Sigmoid colon (tissue), 7 donors: ENCODE measurements around the gene WTAP. TPM values are rescaled to one million over a fixed set of nuclear protein-coding genes. Genes with fewer than 3 reads are reported as not detected.

Experiments used
- DNase-seq: peaks from one replicate; pipeline ENCODE4 v3.0.0-alpha.2; 2019
- H3K27ac ChIP-seq, 4 donors: fragments of 200-600 bp; sonication (generic); one replicate each; pipeline ENCODE4 v1.5.1; 2016 to 2019; ENCODE audit warnings: mild to moderate bottlenecking in 1 of 4
- H3K27me3 ChIP-seq, 3 donors: fragments of 200-600 bp; sonication (generic); one replicate each; pipeline ENCODE4 v1.5.1; 2019; ENCODE audit warnings: mild to moderate bottlenecking in 1 of 3
- H3K36me3 ChIP-seq, 4 donors: fragments of 200-600 bp; sonication (generic); one replicate each; pipeline ENCODE4 v1.5.1; 2016 to 2019
- H3K4me1 ChIP-seq, 4 donors: fragments of 200-600 bp; sonication (generic); one replicate each; pipeline ENCODE4 v1.5.1; 2017 to 2019
- H3K4me3 ChIP-seq, 4 donors: fragments of 200-600 bp; sonication (generic); one replicate each; pipeline ENCODE4 v1.5.1; 2017 to 2019; ENCODE audit warnings: mild to moderate bottlenecking in 2 of 4, moderate library complexity in 1 of 4
- H3K9me3 ChIP-seq, 4 donors: fragments of 200-600 bp in 3 of 4; sonication (generic) in 3 of 4; one replicate each; pipeline versions ENCODE4 v1.5.1 to v1.6.1; 2013 to 2019
- EP300 ChIP-seq, 4 donors: sonication (generic); formaldehyde crosslinking; IDR thresholded peaks; one replicate each; pipeline ENCODE4 v1.6.1; 2017; ENCODE audit warnings: antibody characterized with exemption in 4 of 4
- POLR2A ChIP-seq, 2 donors: fragments of 450-650 bp; IDR thresholded peaks; one replicate each; pipeline ENCODE4 v1.6.1; 2016; ENCODE audit warnings: antibody characterized with exemption in 2 of 2, mild to moderate bottlenecking in 2 of 2, moderate library complexity in 2 of 2
- POLR2AphosphoS5 ChIP-seq, 4 donors: sonication (generic); formaldehyde crosslinking; IDR thresholded peaks; one replicate each; pipeline ENCODE4 v1.6.1; 2017; ENCODE audit warnings: antibody characterized with exemption in 4 of 4
- WGBS, 2 donors: extraction: QIAGEN DNeasy Blood & Tissue Kit; methylation state at CpG; one replicate each; pipeline ENCODE4 v1.1.7; 2013; 5-methylcytosine and 5-hydroxymethylcytosine counted together
- intact Hi-C: fragments of 100-400 bp; cut with DNase I; formaldehyde crosslinking; loops from one replicate; pipeline ENCODE4 v1.15.1; 2023
- polyA plus RNA-seq, 3 donors: library from polyadenylated mRNA; stranded (reverse); fragments of 200-250 nt; gene quantifications; one replicate each; pipeline ENCODE4 v1.2.3, GENCODE V29; 2013
- small RNA-seq, 3 donors: library from RNA; depleted of rRNA; stranded (forward); fragments of <200 nt; gene quantifications; one replicate each; pipeline ENCODE3, GENCODE V24; 2016
- total RNA-seq, 4 donors: library from RNA; depleted of rRNA; stranded (reverse); fragments of >200 nt; gene quantifications; one replicate each; pipeline ENCODE4 v1.1.0, GENCODE V29; 2016
- TF ChIP-seq, protein P1 (sequence below), 4 experiments: fragments of 450-650 bp in 3 of 4; fragments of 200-600 bp in 1 of 4; IDR thresholded peaks; one replicate each; pipeline ENCODE4 v1.5.1; 2016 to 2019; ENCODE audit warnings: antibody characterized with exemption in 4 of 4, mild to moderate bottlenecking in 3 of 4, moderate library complexity in 2 of 4
- donor health status: healthy with polysubstance abuse.
- donor health status: Bipolar disorder and iron deficiency.
- donor health status: healthy.

WTAP gene
- total and polyA plus RNA-seq, 7 donors: 55.9 to 93.8 (median 71.7) TPM

DNA sequence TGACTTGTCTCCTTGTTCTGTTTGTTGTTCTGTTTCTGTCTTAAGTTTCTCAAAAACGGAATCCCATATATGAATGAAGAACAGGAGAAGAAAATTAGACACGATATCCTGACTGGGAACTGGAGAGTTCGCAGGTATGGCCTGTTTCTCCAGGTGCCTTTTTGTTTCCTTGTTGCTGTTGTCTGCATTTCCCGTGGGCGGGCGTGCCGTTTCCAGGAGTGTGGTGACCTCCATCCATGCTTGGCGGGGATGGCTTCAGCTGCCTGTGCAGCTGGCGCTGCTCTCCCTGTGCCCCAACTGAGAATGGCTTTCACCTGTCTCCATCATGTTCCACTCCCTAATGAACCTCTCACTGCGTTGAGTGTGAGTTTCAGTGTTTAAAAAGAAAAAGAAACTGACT, 77.2 kb downstream of the WTAP start:
- TF ChIP-seq POLR2AphosphoS5 (IDR thresholded peaks at IDR 0.05) (no peak), EP300 (IDR thresholded peaks at IDR 0.05) (no peak), POLR2A (IDR thresholded peaks at IDR 0.05) (no peak)
- TF ChIP-seq, protein P1, sequence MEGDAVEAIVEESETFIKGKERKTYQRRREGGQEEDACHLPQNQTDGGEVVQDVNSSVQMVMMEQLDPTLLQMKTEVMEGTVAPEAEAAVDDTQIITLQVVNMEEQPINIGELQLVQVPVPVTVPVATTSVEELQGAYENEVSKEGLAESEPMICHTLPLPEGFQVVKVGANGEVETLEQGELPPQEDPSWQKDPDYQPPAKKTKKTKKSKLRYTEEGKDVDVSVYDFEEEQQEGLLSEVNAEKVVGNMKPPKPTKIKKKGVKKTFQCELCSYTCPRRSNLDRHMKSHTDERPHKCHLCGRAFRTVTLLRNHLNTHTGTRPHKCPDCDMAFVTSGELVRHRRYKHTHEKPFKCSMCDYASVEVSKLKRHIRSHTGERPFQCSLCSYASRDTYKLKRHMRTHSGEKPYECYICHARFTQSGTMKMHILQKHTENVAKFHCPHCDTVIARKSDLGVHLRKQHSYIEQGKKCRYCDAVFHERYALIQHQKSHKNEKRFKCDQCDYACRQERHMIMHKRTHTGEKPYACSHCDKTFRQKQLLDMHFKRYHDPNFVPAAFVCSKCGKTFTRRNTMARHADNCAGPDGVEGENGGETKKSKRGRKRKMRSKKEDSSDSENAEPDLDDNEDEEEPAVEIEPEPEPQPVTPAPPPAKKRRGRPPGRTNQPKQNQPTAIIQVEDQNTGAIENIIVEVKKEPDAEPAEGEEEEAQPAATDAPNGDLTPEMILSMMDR (IDR thresholded peaks at IDR 0.05): no peak
- Histone ChIP-seq H3K4me1 (no peaks in the 10 kb centered on the region), H3K9me3 (no peaks in the 10 kb centered on the region), H3K27ac (no peak overlapping the region), H3K36me3 (peaks cover 0 to 12% (median 3%) of the 10 kb centered on the region in 4 donors), H3K27me3 (no peaks in the 10 kb centered on the region), H3K4me3 (no peak overlapping the region)
- intact Hi-C loops: no loop called here
- WGBS, 2 donors: 23 to 68% methylated on average over 10 of the region's 10 CpGs
- DNase-seq: no peak

DNA sequence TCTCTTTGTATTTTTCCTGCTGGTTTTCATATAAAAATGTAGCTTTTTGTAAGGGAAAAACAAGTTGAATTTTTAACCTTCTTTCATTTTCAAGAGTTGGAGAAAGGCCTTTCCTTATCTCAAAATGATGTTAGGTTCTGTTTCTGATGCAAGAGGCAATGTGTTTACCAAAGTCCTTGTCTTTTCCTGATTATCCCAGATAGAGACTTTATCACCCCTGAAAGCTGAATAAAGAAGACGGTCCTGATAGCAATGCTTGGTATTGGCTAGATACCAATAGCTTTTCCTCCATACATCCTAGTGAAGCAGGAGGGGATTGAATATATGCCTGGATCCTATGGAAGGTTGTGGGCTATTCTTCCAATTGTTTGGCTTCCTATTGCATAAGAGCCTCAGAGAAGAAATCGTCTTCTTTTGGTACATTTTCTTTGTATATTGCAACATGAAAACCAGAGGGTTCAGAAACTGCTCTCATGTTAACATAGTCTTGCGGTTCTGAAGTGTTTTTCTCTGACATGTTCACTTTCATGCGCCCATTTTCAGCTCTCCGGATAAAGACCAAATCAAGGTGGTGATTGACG, 78.2 kb downstream of the WTAP start:
- no peaks in the 10 kb centered on the region for H3K4me1 ChIP-seq
- H3K9me3 ChIP-seq: no peaks in the 10 kb centered on the region
- no peak overlapping the region for H3K4me3 ChIP-seq
- H3K27ac ChIP-seq: no peak overlapping the region
- intact Hi-C loops: no loop called here
- no peaks in the 10 kb centered on the region for H3K27me3 ChIP-seq
- WGBS, 2 donors: 90 to 94% methylated on average over 6 of the region's 6 CpGs
- no peak for DNase-seq
- TF ChIP-seq POLR2A (IDR thresholded peaks at IDR 0.05): no peak
- TF ChIP-seq EP300 (IDR thresholded peaks at IDR 0.05): no peak
- no peak for TF ChIP-seq POLR2AphosphoS5 (IDR thresholded peaks at IDR 0.05)
- TF ChIP-seq, protein P1 (IDR thresholded peaks at IDR 0.05): no peak
- H3K36me3 ChIP-seq: peaks cover 0 to 4% (median 0%) of the 10 kb centered on the region in 4 donors

Small RNA genes lying within 50 kb of the gene (small RNA-seq; reads per million reads assigned to genes)
- gene RNU4ATAC18P (0 reads per million in 3 donors), gene SNORA20 (29.7 to 93.8 (median 59.0) reads per million in 3 donors), gene SNORA29 (0 reads per million in 3 donors)

Other genes with a start within 250 kb of the WTAP start
- 1,000 to 10,000 TPM in 1 of 4 donors, 100 to 1,000 TPM in 3; 171 to 1,498 (median 369) TPM for gene SOD2, start 34.3 kb upstream of the WTAP start, total RNA-seq
- gene SOD2, start 34.3 kb upstream of the WTAP start, polyA plus RNA-seq: 100 to 1,000 TPM; 221 to 631 (median 247) TPM
- 10 to 100 TPM in 1 of 4 donors, 1 to 10 TPM in 3; 4.1 to 12.1 (median 5.2) TPM for gene ACAT2, start 34.5 kb downstream of the WTAP start, total RNA-seq
- 10 to 100 TPM; 42.0 to 85.1 (median 79.3) TPM for gene ACAT2, start 34.5 kb downstream of the WTAP start, polyA plus RNA-seq
- gene TCP1, start 62.1 kb downstream of the WTAP start, total RNA-seq: 100 to 1,000 TPM; 117 to 123 (median 119) TPM
- gene TCP1, start 62.1 kb downstream of the WTAP start, polyA plus RNA-seq: 100 to 1,000 TPM in 2 of 3 donors, 10 to 100 TPM in 1; 88.9 to 130 (median 114) TPM
- gene MRPL18, start 63.0 kb downstream of the WTAP start, total RNA-seq: 100 to 1,000 TPM in 1 of 4 donors, 10 to 100 TPM in 3; 61.6 to 115 (median 86.3) TPM
- 10 to 100 TPM; 84.7 to 96.1 (median 92.0) TPM for gene MRPL18, start 63.0 kb downstream of the WTAP start, polyA plus RNA-seq
- 1 to 10 TPM in 1 of 4 donors, under 1 TPM in 1, not detected in 2; 0.71 to 1.1 TPM for gene PNLDC1, start 72.8 kb downstream of the WTAP start, total RNA-seq
- gene PNLDC1, start 72.8 kb downstream of the WTAP start, polyA plus RNA-seq: under 1 TPM in 1 of 3 donors, not detected in 2; 0.13 TPM
- gene MAS1, start 163.5 kb downstream of the WTAP start, total RNA-seq: not detected
- under 1 TPM in 1 of 3 donors, not detected in 2; under 0.01 TPM for gene MAS1, start 163.5 kb downstream of the WTAP start, polyA plus RNA-seq
- gene IGF2R, start 241.6 kb downstream of the WTAP start, total RNA-seq: 10 to 100 TPM; 34.6 to 80.9 (median 42.8) TPM
- 10 to 100 TPM in 2 of 3 donors, 1 to 10 TPM in 1; 3.6 to 43.7 (median 10.9) TPM for gene IGF2R, start 241.6 kb downstream of the WTAP start, polyA plus RNA-seq